H1 (cell line): ENCODE data around the gene FAM53C.

Experiments used
- RAD21 ChIP-seq, 2 experiments: IDR thresholded peaks in 1 of 2; conservative IDR thresholded peaks in 1 of 2; 2 replicates each; pipeline ENCODE4 v1.6.1; 2011; ENCODE audit warnings: low read depth in 2 of 2, low read length in 2 of 2, improper control_type of control experiment in 1 of 2, inconsistent platforms in 1 of 2, mild to moderate bottlenecking in 1 of 2, moderate library complexity in 1 of 2
- RFX5 ChIP-seq: IDR thresholded peaks from 2 replicates; pipeline ENCODE4 v1.6.1; 2011; ENCODE audit warnings: low read depth, low read length, improper control_type of control experiment, borderline replicate concordance
- RNF2 ChIP-seq: fragments of 200-900, 300-1000 bp; sonication (generic); IDR thresholded peaks from 2 replicates; pipeline ENCODE4 v1.7.1; 2016; ENCODE audit warnings: borderline replicate concordance, low read depth, mild to moderate bottlenecking, antibody characterized with exemption, low read length; ENCODE audit not compliant: poor library complexity, severe bottlenecking; ENCODE audit errors: missing control alignments
- ZNF274 ChIP-seq: IDR thresholded peaks from 2 replicates; pipeline ENCODE4 v1.7.0; 2012; ENCODE audit warnings: low read length, borderline replicate concordance; ENCODE audit errors: extremely low read depth
- TF ChIP-seq, protein P1 (sequence below), 3 experiments: IDR thresholded peaks; 1 replicate in 2 of 3; 2 replicates in 1 of 3; pipeline versions ENCODE4 v1.5.1 to v1.6.1; 2011; ENCODE audit warnings: low read length in 3 of 3, mild to moderate bottlenecking in 3 of 3, inconsistent platforms in 2 of 3, low read depth in 1 of 3, moderate library complexity in 1 of 3; ENCODE audit not compliant: insufficient read depth in 1 of 3; ENCODE audit errors: control extremely low read depth in 1 of 3
- TF ChIP-seq, protein P2 (sequence below): IDR thresholded peaks from 2 replicates; pipeline ENCODE4 v1.6.1; 2011; ENCODE audit warnings: low read depth, mild to moderate bottlenecking, low read length; ENCODE audit not compliant: insufficient read depth

DNA sequence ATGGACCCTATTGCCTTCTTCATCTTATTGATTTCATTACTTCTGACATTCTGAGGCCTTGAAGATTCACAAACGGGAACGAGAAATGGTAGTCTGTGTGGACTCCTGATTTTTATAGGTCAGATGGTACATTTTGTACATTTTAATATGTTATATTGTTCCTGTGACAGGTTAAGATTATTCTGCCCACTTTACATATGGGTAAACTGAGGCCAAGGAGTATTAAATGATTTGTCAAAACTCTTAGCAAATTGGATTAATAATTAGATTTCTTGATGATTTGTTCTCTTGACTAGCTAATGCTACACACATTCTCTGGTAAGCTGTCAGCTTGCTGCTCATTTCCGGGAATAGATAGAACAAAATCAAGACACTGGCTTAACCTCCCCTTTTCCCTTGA lies 1.9 kb downstream of the FAM53C start:
- TF ChIP-seq, protein P1, sequence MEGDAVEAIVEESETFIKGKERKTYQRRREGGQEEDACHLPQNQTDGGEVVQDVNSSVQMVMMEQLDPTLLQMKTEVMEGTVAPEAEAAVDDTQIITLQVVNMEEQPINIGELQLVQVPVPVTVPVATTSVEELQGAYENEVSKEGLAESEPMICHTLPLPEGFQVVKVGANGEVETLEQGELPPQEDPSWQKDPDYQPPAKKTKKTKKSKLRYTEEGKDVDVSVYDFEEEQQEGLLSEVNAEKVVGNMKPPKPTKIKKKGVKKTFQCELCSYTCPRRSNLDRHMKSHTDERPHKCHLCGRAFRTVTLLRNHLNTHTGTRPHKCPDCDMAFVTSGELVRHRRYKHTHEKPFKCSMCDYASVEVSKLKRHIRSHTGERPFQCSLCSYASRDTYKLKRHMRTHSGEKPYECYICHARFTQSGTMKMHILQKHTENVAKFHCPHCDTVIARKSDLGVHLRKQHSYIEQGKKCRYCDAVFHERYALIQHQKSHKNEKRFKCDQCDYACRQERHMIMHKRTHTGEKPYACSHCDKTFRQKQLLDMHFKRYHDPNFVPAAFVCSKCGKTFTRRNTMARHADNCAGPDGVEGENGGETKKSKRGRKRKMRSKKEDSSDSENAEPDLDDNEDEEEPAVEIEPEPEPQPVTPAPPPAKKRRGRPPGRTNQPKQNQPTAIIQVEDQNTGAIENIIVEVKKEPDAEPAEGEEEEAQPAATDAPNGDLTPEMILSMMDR (IDR thresholded peaks at IDR 0.05; ENCODE audit: control extremely low read depth in 1 of 3, insufficient read depth in 1 of 3, low read depth in 1 of 3, low read length in 3 of 3): no peak
- TF ChIP-seq ZNF274: no peak
- no peak for TF ChIP-seq RFX5
- TF ChIP-seq RNF2: no peak
- TF ChIP-seq, protein P2, sequence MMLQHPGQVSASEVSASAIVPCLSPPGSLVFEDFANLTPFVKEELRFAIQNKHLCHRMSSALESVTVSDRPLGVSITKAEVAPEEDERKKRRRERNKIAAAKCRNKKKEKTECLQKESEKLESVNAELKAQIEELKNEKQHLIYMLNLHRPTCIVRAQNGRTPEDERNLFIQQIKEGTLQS: no peak
- TF ChIP-seq RAD21 (IDR thresholded peaks at IDR 0.05 in 1 of 2, conservative IDR thresholded peaks at IDR 0.05 in 1 of 2; ENCODE audit: low read depth in 2 of 2, low read length in 2 of 2): no peak
